Prostate gland (tissue), 2 donors: ENCODE measurements around the gene AGPAT4. TPM values are rescaled to one million over a fixed set of nuclear protein-coding genes. Genes with fewer than 3 reads are reported as not detected.

Experiments used
- DNase-seq: peaks from one replicate; pipeline ENCODE4 v3.0.0-alpha.2; 2019; ENCODE audit warnings: low spot score
- H3K27ac ChIP-seq, 2 donors: fragments of 200-600 bp; sonication (generic); 2 replicates each; pipeline ENCODE4 v1.5.1; 2017 to 2019
- H3K27me3 ChIP-seq: fragments of 200-600 bp; sonication (generic); replicated peaks from 2 replicates; pipeline ENCODE4 v1.5.1; 2019; ENCODE audit not compliant: insufficient read depth
- H3K36me3 ChIP-seq, 2 donors: fragments of 200-600 bp; sonication (generic); 1 replicate in 1 of 2; 2 replicates in 1 of 2; pipeline versions ENCODE4 v1.5.1 to v1.8.1; 2017 to 2019
- H3K4me1 ChIP-seq: fragments of 200-600 bp; sonication (generic); replicated peaks from 2 replicates; pipeline ENCODE4 v1.5.1; 2019
- H3K4me3 ChIP-seq, 2 donors: fragments of 200-600 bp; sonication (generic); 2 replicates each; pipeline ENCODE4 v1.5.1; 2017 to 2019
- H3K9me3 ChIP-seq: fragments of 200-600 bp; sonication (generic); 2 replicates; pipeline ENCODE4 v1.5.1; 2017
- CTCF ChIP-seq, 4 experiments: fragments of 200-600 bp in 2 of 4; fragments of 450-650 bp in 2 of 4; sonication (generic) in 2 of 4; IDR thresholded peaks; 1 replicate in 3 of 4; 2 replicates in 1 of 4; pipeline ENCODE4 v1.5.1; 2016 to 2019; ENCODE audit warnings: antibody characterized with exemption in 4 of 4, mild to moderate bottlenecking in 2 of 4, moderate library complexity in 2 of 4
- POLR2A ChIP-seq: fragments of 450-650 bp; IDR thresholded peaks from one replicate; pipeline ENCODE4 v1.6.1; 2016; ENCODE audit warnings: antibody characterized with exemption, mild to moderate bottlenecking
- POLR2AphosphoS5 ChIP-seq: sonication (generic); formaldehyde crosslinking; IDR thresholded peaks from one replicate; pipeline ENCODE4 v1.6.1; 2017; ENCODE audit warnings: antibody characterized with exemption
- WGBS: methylation state at CpG from one replicate; pipeline ENCODE4 v1.1.5; 2018; 5-methylcytosine and 5-hydroxymethylcytosine counted together
- intact Hi-C: fragments of 100-400 bp; cut with DNase I; formaldehyde crosslinking; loops from one replicate; pipeline ENCODE4 v1.14.2; 2022
- total RNA-seq, 2 donors: library from RNA; depleted of rRNA; stranded (reverse); fragments of >200 nt; gene quantifications; one replicate each; pipeline ENCODE4 v1.1.0, GENCODE V29; 2016

AGPAT4 gene
- total RNA-seq, 2 donors from 2014 or later: 1.7 to 4.2 TPM

DNA sequence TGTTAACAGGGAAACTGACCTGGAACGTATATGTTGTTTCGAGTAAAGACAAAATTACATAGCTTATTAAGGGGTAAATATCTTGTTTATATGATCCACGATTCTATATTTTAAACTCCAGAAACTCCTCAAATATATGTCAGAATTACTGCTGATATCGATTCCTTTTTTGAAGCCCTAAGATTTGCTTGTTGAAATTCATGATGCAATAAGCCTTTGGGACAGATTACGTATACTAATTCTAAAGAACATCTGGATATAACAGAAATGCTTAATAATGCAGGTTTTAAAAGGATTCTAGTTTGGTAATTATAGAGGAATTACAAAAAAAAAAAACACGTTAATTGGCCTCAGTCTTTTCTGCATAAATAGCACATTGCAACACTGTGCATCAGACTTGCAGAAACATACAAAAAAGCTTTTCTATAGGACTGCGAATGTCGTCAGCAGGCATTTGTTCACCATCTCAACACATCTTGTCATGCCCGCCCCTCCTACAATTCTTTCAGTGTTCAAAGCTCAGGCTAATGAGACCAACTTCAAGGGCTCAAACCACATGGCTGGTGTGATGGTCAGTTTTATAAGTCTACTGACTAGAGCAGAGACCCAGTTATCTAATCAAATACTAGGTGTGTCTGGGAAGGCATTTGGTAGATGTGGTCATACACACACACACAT lies 74.9 kb downstream of the AGPAT4 start:
- intact Hi-C loops: no loop called here
- Histone ChIP-seq H3K9me3 (no peaks in the 10 kb centered on the region), H3K4me3 (no peak overlapping the region), H3K36me3 (no peaks in the 10 kb centered on the region), H3K27ac (no peak overlapping the region), H3K4me1 (no peaks in the 10 kb centered on the region), H3K27me3 (no peaks in the 10 kb centered on the region)
- DNase-seq: no peak
- TF ChIP-seq CTCF (IDR thresholded peaks at IDR 0.05): no peak
- no peak for TF ChIP-seq POLR2A
- no peak for TF ChIP-seq POLR2AphosphoS5
- 94% methylated on average over 9 of the region's 9 CpGs for WGBS

- no peaks in the 10 kb centered on the region for H3K9me3 ChIP-seq
- no peak for DNase-seq
- TF ChIP-seq POLR2A (no peak), POLR2AphosphoS5 (no peak), CTCF (IDR thresholded peaks at IDR 0.05) (no peak)
- H3K36me3 ChIP-seq: no peaks in the 10 kb centered on the region
- intact Hi-C loops: no loop called here
- no peak overlapping the region for H3K4me3 ChIP-seq
- H3K27ac ChIP-seq: no peak overlapping the region
- WGBS: 29% methylated on average over 4 of the region's 4 CpGs
- H3K27me3 ChIP-seq: no peaks in the 10 kb centered on the region
- no peaks in the 10 kb centered on the region for H3K4me1 ChIP-seq
Observed at GRCh38 chr6:161198176-161198575, 75.7 kb downstream of the AGPAT4 start.

DNA sequence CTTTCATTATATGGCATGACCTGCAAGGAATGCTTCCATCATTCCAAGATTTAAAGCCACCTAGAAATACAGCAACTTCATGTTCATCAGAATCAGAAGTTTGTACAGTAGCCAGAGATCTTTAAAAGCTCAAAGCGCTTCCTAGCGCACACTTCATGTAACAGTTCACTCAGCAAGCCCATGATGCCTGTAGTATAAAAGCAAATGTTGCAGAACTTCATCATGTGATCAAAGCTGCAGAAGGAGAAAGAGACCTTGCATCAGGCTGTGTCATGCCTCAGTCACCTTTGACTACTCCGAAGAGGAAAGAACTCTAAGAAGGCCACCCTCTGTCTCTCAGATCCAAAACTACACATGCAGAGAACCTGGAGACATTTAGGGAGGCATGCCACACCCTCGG lies 78.5 kb downstream of the AGPAT4 start:
- H3K4me3 ChIP-seq: no peak overlapping the region
- H3K27ac ChIP-seq: no peak overlapping the region
- no peak for DNase-seq
- intact Hi-C loops: no loop called here
- no peaks in the 10 kb centered on the region for H3K4me1 ChIP-seq
- no peaks in the 10 kb centered on the region for H3K27me3 ChIP-seq
- no peaks in the 10 kb centered on the region for H3K36me3 ChIP-seq
- TF ChIP-seq CTCF (IDR thresholded peaks at IDR 0.05) (no peak), POLR2AphosphoS5 (no peak), POLR2A (no peak)
- H3K9me3 ChIP-seq: no peaks in the 10 kb centered on the region
- 74% methylated on average over 4 of the region's 4 CpGs for WGBS

DNA sequence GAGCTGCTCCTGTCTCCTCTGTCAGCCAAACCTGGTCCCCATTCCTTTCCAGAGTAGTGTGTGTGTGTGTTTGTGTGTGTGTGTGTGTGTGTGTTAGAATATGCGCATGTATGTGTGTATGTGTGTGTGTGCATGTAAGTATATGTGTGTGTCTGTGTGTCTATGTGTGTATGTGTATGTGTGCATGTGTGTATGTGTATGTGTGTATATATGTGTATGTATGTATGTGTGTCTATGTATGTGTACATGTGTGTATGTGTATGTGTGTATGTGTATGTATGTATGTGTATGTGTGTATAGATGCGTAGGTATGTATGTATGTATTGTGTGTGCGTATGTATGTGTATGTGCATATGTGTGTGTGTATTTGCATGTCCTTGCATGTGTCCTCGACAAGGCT lies 79.5 kb downstream of the AGPAT4 start:
- Histone ChIP-seq H3K36me3 (no peaks in the 10 kb centered on the region), H3K4me3 (no peak overlapping the region), H3K9me3 (no peaks in the 10 kb centered on the region), H3K27ac (no peak overlapping the region), H3K27me3 (no peaks in the 10 kb centered on the region), H3K4me1 (no peaks in the 10 kb centered on the region)
- TF ChIP-seq POLR2A: no peak
- no peak for TF ChIP-seq POLR2AphosphoS5
- TF ChIP-seq CTCF (IDR thresholded peaks at IDR 0.05): no peak
- 93% methylated on average over 4 of the region's 4 CpGs for WGBS
- intact Hi-C loops: no loop called here
- DNase-seq: no peak
